Fibroblast of the conjunctiva (primary cell): ENCODE results near the gene ZBTB21.
A peak's percentile ranks its signal among the peaks of the same experiment; 100 is the strongest.
"Not testable (repeated sequence)": the region's sequence is repeated elsewhere in the genome, so short reads cannot be mapped to it uniquely, and the experiment has no call there.

Experiments used
- DNase-seq: peaks from one replicate; pipeline ENCODE4 v3.0.0-alpha.2; 2010; ENCODE audit warnings: low read depth

ZBTB21 gene

GRCh38 chr21:41966872-41967621 is 43.1 kb downstream of the ZBTB21 start:
- DNase-seq = no peak

GRCh38 chr21:41966041-41966833 is 43.9 kb downstream of the ZBTB21 start:
- DNase-seq = no peak

GRCh38 chr21:41965461-41966013 is 44.6 kb downstream of the ZBTB21 start:
- DNase-seq = no peak

GRCh38 chr21:41965045-41965444 is 45.1 kb downstream of the ZBTB21 start:
- no peak for DNase-seq

- DNase-seq = no peak
Observed at GRCh38 chr21:41964171-41964570, 46.0 kb downstream of the ZBTB21 start.

- no peak for DNase-seq
Observed at GRCh38 chr21:41962425-41962966, 47.7 kb downstream of the ZBTB21 start.

GRCh38 chr21:41961753-41962152 is 48.4 kb downstream of the ZBTB21 start:
- no peak for DNase-seq

- DNase-seq = no peak
Observed at GRCh38 chr21:41961282-41961701, 48.9 kb downstream of the ZBTB21 start.

GRCh38 chr21:41960386-41960785 is 49.8 kb downstream of the ZBTB21 start:
- DNase-seq = no peak

GRCh38 chr21:41959697-41960096 is 50.5 kb downstream of the ZBTB21 start:
- not testable (repeated sequence) for DNase-seq

- no peak for DNase-seq
Observed at GRCh38 chr21:41958886-41959563, 51.1 kb downstream of the ZBTB21 start.

GRCh38 chr21:41957991-41958766 is 52.0 kb downstream of the ZBTB21 start:
- DNase-seq = peak; percentile 64

GRCh38 chr21:41956926-41957729 is 53.0 kb downstream of the ZBTB21 start:
- no peak for DNase-seq

- DNase-seq = no peak
Observed at GRCh38 chr21:41955516-41955915, 54.6 kb downstream of the ZBTB21 start.

GRCh38 chr21:41954654-41955499 is 55.3 kb downstream of the ZBTB21 start:
- no peak for DNase-seq

GRCh38 chr21:41953831-41954653 is 56.1 kb downstream of the ZBTB21 start, which contains the start of gene C2CD2:
Gene C2CD2, minus strand, starts transcription at chr21:41954018. Its CDS starts 370 bp downstream, at chr21:41953648.
- no peak for DNase-seq

- no peak for DNase-seq
Observed at GRCh38 chr21:41953249-41953830, 56.8 kb downstream of the ZBTB21 start.
